ENCODE results near the gene PMVK. TPM values are rescaled to one million over a fixed set of nuclear protein-coding genes. Genes with fewer than 3 reads are reported as not detected.
A peak's percentile ranks its signal among the peaks of the same experiment; 100 is the strongest.

PMVK gene
- total RNA-seq, 1 donor from 2014 or later, result 11.3 TPM

DNA sequence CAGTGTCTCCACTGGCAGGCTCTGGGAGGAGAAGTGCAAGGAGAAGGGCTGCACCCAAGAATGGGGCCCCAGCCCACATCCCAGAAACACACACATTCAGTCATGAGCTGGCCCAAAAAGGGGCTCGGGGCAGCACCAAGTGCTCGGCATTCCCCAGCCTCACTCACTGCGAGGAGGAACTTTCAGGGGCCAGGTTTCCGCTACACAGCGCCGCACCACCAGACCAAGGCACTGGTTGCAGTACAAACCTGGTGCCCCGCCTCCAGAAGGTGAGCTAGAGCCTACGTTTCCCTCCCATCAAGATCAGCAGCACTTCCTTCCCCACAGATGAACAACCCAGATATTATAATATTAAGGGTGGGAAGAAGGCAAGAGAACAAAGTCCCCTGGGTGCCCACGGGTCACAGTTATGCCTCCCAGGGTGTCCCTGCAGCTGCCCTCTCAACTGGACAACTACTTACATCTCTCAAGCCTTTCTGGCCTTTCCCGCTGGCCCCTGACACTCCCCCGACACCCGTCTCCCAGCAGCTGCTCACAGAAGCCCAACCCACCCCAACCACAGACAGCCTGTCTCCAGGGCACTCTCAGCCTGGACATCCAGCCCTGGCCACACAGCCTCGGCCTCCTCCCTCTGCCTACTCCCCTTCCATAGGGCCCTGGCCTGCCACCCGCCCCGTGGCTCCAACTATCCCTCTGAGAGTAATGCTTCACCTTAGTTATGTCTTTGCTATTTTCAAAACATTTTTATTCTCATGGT lies 15.6 kb upstream of the PMVK start:
- peak; percentile 93 for DNase-seq (ENCODE audit: low read depth)

DNA sequence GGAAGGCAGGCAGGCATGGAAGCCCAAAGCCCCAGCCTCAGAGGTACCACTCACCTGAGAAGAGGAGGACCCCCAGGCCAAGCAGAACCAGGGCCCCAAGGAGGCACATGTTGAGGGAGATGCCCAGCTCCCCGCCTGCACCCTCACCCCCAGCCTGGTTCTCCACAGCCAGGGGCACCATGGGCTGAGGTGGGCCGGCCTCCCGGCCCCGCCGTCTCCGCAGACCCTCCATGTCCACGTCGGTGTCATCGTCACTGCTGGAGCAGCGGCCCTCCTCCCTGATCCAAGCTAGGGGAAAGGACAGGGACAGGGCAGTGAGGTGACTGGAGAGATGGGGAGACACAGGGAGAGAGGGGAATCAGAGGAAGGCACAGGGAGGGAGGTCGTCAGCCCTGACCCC lies 11.6 kb upstream of the PMVK start:
- no peak for DNase-seq (ENCODE audit: low read depth)

DNA sequence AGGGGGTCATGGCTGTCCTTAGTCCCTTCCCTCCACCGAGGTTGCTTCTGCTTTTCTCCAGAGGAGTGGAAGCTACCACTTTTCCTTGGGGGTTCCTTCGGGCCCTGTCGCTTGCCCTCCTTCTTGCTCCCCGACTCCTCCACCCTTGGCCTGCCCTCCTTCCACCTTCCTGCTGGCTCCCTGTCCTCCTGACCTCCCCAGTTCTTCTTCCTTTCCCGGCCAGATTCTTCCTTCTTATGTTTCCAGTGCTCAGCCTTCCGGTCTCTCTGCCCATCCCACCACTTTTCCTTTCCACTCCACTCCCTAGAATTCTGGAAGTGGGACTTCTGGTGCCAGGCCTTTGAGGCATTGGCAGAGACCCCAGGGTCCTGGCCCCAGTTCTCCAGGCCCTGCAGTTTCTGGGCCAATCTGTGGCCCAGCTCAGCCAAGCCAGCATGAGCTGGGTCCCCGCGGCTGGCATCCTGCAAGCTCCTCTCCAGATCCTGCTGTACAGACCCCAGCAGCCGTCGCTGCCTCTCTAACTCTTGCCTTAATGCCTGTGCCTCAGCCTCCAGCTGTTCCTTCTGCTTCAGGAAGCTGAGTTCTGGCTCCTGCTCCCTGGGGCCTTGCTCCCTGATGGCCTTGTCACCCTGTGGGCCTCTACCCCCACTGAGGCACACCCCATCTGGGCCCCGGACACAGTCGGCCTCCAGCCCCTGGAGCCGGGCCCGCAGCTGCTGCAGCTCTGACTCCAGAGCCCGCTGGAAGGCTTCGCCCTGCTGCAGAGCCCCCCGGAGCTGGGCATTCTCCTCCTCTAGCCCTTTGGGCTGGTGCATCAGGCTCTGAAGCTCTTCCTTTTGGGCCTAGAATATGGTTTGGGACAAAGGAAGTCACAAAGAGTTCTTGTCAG lies 9.7 kb upstream of the PMVK start:
- DNase-seq (ENCODE audit: low read depth), result no peak

DNA sequence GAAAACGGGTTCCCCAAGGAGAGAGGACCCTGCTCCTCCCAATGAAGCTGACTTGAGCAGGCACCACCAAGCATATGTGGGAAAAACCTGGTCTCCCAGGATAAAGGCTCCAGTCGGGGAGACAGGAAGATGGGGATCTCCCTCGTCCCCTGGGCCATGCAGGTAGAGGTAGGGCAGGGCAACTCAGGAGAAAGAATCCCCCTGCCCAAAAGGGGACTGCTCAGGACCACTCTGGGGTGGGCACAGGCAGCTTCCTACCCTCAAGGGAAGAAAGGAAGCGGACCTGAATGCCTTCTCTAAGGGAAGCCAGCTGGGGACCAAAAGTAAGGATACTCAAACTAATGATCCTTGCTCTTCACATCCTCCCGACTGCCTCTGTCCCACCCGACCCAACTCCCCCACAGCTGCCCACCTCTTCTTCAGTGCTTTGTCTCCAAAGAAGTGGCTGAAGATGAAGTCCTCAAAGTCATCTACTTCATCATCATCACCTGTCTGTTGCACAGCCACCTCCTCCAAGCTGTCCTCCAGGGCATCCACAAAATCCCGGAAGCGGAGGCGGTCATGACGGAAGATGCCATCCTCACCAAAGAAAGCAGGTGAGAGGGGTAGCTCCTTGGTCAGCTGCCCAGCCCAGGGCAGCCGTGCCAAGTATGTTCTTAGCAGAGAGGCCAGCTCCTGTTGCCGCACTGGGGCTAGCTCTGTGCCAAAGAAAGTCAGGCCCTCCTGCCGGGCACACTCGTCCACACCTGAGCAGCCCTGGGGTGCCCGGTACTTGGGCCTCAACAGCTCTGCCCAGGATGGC lies 8.8 kb upstream of the PMVK start:
- DNase-seq (ENCODE audit: low read depth), result no peak

DNA sequence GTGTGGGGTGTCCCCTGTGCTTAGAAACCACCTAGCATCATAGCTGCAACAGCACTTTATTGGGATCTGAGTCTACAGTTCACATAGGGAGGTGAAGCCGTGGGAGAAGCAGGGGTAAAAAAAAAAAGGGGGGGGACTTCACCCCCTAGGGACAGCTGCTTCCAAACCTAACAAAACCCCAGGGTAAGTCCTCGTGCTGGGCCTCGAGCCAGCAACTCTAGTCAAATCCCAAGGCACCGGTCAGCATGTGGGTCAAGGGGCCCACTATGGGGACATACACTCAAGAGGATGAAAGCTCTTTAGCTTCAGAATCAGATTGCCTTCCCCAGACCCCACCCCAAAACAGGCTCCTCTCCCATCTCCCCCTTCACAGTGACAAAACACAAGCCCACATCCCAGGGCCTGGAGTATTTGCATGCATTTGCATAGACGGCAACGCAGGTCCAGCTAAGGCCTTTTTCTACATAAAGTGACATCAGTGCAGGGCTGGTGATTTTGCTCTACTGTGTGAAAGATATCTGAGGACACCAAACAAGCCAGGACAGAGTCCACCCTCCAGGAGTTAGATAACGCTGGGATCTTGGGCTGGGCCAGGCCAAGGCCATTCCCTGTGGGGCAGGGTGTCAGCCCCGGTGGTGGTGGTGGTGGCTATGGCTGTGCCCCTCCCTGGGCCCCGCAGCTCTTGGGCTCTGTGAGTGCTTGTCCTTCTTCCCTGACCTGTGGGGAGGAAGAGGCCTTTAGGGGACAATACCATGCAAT lies 8.1 kb upstream of the PMVK start:
- peak; percentile 29 for DNase-seq (ENCODE audit: low read depth)

DNA sequence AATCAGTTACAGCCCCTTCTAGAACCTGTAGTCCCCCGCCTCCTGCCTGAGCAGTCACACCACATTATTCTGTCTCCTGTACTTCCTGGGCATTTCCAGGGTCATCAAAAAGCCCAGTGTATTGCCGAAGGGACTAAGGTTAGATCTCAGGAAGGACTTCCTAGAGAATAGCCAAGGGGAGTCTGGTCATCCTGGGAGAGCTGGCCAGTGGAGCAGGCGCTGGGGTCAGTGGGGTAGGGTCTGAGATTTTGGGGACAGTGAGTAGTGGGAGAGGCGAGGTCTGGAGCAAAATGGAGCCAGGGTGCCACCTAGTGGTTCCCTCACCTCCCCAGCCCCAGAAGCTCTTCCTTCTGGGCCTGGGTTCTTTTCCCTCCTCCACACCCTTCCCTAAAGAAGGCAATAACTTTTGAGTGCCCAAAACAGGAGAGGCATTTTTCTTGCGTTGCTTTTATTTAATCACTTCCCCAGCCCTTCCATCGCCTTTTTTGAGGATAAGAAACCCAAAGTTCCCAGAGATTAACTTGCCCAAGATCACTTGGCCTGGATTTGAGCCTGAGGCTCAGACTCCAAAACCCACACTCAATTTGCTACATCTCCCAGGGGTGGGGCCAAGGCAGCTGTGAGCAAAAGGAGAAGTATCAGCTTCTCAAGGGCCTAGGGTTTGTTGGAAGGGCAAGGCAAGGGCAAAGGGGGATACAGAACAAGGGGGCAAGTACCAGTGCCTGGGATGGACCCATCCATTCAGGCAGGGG lies 7.3 kb upstream of the PMVK start:
- DNase-seq (ENCODE audit: low read depth), result peak; percentile 37

DNA sequence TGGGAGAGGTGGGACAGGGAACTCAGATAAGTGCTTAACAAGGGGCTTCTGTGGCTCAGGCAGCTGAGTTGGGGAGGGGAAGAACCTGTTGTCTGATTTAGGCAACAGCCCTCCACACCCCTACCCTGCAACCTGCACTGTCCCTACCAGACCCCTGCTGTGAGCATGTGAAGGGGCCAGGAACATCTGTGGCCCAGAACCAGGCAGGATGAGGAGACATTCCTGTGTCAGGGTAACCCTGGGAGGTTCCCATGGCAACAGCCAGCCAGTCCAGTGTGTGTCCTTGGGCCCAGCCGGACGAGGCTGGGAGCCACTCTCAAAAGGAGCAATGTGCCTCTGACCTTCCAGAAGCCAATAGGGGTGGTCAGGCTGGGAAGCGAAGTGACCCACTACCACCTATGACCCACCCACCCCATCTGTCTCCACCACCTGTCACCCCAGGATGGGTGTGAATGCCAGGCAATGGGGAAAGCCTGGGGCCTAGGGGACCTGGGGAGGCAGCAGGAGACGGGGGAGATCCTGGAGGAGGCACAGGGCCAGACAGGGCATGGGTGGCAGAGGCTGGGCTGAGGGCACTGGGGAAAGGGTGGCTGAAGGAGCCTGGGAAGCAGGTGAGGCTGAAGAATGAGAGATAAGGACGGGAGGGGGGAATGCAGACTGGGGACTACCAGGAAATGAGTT lies 5.0 kb upstream of the PMVK start:
- peak; percentile 22 for DNase-seq (ENCODE audit: low read depth)

DNA sequence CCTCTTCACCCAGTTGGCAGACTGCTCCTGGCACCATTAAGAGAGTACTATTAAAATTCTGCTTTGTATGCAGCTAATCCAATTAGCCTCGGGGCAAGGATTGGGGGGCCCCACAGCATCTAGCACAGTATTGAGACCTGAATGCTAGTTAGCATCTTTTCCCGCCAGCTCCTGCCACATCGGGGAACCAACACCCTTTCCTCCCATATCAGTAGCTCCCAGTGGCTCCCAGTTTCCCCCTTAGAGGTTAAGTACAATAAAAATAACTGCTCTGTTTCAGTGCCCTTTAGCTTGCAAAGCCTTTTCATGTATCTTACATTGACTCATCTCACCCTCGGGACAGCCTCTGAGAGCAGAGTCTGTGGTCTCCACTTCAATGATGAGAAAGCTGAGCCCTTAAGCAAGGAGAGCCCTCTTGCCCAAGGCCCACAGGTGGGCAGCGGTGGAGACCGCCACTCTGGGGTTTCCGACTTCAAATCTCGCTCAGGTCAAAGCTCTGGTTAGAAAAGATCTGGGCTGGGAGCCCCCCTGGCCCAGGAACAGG lies 4.2 kb upstream of the PMVK start:
- no peak for DNase-seq (ENCODE audit: low read depth)

DNA sequence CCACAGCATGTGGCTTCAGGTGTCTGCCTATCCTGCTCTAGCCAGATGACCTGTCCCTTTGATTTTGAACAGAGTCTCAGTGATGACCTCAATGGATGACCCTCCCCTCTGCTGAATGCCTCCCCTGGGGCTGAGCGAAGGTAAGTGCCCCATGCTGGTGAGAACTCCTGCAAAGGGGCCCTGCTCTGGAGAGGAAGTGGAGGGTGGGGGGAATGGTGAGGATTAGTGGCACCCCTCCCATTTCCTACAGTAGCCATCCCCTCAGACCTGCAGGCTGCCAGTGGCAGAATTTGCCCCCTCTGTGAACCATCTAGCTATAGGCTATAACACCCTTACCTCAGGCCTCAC lies 3.7 kb upstream of the PMVK start:
- no peak for DNase-seq (ENCODE audit: low read depth)

DNA sequence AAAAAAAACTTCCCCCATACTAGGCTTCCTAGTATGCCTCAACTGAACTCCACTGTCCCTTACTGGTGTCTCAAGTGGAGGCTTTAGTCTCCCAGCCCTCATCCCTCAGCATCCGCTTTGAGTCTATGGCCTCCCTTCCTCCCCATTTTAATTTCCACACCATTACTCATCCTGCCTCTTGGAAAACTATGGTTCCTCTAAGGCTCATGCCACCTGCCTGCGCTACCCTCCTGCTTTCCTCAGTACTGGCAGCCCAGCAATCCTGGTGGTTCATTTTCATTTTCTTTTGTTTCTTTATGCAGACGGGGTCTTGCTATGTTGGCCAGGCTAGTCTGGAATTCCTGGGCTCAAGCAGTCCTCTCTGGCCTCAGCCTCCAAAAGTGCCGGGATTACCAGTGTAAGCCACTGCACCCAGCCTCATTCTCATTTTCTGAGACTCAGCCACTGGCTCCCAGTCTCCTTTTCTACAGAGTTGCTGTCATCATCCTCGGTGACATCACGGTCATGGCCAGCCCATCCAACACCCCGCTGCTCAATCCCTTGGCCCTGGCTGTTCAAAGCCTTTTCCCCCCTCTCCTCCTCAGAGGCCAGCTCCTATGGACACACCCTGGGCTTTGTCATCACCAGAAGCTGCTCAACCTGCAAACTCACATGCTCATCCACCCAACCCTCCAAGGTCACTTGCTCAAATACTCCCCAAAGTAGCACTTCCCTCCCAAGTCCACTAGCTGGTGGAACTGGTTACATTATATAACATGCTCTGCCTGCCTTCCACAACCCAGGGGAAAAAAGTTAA lies 2.3 kb upstream of the PMVK start:
- no peak for DNase-seq (ENCODE audit: low read depth)

DNA sequence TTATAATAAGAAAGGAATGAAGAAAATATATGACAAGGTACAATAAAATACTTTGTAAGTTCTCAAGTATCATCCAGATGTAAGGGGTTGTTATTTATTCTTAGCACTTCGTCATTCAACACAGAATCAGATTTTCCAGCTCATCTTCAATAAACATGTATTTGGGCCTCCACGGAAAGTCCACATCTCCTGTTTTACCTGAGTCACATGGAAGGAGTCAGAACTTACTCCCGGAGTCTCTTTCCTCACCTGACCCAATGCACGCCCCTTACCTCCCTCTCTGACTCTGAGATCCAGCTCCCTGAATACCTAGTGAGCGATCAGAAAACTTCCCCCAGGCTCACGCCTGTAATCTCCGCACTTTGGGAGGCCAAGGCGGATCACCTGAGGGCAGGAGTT lies 1.5 kb upstream of the PMVK start:
- DNase-seq (ENCODE audit: low read depth), result no peak

DNA sequence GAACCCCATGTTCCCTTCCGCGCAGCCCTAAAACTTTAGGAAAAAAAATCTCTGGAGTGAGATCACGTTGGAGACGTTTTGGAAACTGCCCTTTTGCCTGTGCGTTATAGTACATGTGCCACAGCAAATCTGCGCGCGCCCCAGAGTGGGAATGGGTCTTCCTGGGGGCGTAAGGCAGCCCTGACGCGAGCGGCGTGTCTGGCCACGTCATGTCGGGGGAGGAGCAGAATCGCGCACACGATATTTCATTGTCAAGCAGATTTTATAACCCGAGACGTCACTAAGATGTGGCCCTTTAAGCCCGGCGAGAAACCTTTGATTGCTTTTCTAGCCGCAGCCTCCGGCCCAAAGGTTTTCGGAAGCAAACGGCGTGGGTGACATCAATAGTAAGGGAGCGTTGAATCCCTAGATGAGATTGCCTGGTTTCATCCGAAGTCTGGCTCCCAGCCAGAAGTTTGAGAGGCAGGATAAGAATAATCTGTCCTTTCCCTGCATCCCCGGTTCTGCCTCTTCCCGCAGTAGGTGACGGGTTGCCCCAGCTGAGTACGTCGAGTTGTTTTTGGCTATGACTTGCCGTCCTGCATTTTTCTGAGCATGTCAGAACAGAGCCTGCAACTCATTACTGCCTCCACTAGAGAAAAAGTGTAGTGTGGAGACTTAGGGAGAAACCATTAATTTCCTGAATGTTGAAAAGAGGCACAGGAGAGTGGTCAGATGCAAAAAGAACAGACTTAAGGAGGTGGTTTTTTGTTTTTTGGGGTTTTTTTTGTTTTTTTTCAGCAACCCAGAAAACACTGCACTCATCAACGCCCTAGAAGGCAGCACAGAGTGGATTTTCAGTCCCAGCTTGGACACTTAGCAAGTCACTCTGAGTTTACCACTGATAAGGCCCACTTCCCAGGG lies 817 bp upstream of the PMVK start:
- peak; percentile 95 for DNase-seq (ENCODE audit: low read depth)

DNA sequence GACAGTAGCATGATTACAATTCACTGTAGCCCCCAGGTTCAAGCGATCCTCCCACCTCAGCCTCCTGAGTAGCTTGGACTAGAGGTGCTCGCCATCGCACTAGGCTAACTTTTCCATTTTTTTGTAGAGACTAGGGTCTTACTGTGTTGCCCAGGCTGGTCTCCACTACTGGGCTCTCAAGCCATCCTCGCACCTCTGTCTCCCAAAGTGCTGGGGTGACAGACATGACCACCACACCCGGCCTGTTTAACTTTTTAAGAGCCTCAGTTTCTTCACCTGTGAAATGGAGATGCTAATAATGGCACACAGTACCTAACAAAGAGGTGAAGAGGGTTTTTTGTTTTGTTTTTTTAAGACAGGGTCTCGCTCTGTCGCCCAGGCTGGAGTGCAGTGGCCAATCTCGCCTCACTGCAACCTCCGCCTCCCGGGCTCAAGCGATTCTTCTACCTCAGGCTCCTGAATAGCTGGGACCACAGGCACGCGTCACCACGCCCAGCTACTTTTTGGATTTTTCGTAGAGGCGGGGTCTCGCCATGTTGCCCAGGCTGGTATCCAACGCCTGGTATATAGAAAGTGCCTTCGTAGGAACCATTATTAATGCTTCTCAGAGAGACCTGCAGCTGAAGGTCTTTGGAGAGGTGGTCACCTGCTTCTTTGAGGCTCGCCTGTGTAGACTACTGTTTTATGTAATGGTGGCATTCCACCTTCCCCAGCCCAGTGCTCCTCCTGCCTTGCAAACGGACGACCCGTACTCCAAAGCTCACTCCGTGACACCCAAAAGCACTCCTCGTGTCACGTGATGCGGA lies 567 bp downstream of the PMVK start:
- no peak for DNase-seq (ENCODE audit: low read depth)

DNA sequence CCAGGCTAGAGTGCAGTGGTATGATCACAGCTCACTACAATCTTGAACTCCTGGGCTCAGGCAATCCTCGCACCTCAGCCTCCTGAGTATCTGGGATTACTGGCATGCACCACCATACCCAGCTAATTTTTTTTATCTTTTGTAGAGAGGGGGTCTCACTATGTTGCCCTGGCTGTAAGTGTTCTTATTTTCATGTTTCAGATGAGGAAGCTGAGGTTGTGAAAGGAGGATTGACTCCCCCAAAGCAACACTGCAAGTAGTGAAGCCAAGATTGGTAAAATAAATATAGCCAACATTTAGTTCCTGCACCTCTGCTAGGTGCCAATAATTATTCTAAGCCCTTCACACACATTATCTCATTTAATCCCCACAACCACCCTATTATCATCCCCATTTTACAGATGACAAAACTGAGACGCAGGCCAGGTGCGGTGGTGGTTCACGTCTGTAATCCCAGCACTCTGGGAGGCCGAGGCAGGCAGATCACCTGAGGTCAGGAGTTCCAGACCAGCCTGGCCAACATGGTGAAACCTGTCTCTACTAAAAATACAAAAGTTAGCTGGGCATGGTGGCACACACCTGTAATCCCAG lies 2.1 kb downstream of the PMVK start:
- no peak for DNase-seq (ENCODE audit: low read depth)

DNA sequence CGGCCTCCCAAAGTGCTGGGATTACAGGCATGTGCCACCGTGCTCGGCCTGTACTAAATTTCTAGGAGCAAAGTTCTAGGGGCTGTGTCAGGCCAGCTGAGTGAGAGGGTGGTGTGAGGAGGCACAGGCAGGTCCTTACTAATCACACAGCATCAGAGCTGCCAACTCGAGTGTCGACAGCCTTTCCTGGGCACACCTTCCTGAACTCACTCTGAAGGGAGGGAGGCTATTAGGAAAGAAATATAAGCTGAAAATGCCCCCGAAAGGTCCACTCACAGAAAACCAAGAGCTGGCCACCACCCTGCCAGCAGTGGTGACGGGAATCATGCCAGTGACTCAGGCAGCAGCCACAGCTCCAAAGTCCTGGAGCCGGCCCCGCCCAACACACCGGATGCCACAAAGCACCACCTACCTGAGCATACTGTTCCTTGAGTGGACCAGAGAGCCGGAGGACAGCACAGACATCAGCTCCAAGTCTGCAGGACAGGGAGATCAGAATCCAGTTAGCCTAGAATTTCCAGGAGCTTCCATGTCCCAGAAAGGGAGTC lies 4.5 kb downstream of the PMVK start:
- DNase-seq (ENCODE audit: low read depth), result peak; percentile 31

DNA sequence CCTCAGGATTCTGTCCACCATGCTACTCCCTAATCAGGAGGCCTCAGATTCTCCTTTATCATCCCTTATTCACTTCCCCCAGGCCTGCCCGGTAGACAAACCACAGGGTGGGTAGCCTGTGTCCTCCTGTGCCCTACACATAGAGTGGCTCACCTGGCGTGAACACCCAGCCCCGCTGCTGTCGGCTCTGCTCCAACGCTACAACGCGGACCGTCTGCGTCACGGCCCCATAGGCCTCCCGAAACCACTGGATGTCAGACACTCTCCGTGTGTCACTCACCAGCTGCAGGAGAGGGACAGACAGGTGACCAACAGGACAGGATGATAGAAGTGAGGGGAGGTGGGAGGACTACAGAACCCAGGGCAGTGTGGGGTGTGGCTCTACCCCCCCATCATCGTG lies 10.3 kb downstream of the PMVK start:
- DNase-seq (ENCODE audit: low read depth), result no peak

All from myocyte (in vitro differentiated cells).